ENCODE data around the gene SKAP1. TPM values are rescaled to one million over a fixed set of nuclear protein-coding genes. Genes with fewer than 3 reads are reported as not detected.
A peak's percentile ranks its signal among the peaks of the same experiment; 100 is the strongest.
"Not testable (repeated sequence)": the region's sequence is repeated elsewhere in the genome, so short reads cannot be mapped to it uniquely, and the experiment has no call there.

Gene SKAP1
- total and polyA plus RNA-seq, 4 donors: 1.4 to 4.9 (median 2.5) TPM

DNA sequence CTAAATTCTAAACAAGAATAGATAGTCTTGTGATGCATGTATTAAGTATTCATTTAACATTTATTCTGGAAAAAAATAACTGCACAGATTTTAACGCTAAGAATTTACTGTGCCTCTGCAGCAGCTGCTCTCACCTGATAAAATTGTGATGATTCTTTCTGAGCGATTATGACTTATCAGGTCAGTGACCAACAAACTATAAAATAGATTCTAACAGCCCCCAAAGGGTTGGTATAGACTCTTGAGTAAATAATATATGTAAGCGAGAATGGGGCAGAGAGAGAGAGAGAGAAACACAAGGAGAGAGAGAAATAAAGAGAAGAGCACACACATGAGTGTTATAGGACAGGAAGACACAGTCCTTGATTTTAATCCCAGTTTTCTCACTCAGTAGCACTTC lies 178.1 kb downstream of the SKAP1 start:
- WGBS, 2 donors: 86 to 94% methylated on average over 3 of the region's 3 CpGs
- H3K9me3 ChIP-seq (ENCODE audit: control insufficient read depth in 4 of 4, insufficient read depth in 3 of 4, low read length in 3 of 4): no peaks in the 10 kb centered on the region
- ATAC-seq (ENCODE audit: insufficient read depth, low FRiP score) (no peak), DNase-seq (no peak)
- H3K4me3 ChIP-seq: no peak overlapping the region
- H3K27ac ChIP-seq (ENCODE audit: low read depth in 1 of 2, low read length in 1 of 2): no peak overlapping the region
- H3K27me3 ChIP-seq (ENCODE audit: control insufficient read depth in 3 of 3, insufficient read depth in 3 of 3, low read length in 2 of 3): peaks cover 0 to 2% (median 2%) of the 10 kb centered on the region in 3 donors
- no peaks in the 10 kb centered on the region for H3K36me3 ChIP-seq (ENCODE audit: control insufficient read depth in 4 of 4, insufficient read depth in 4 of 4, low read length in 4 of 4)
- peaks cover 0 to 9% (median 0%) of the 10 kb centered on the region in 5 donors for H3K4me1 ChIP-seq (ENCODE audit: control insufficient read depth in 5 of 5, insufficient read depth in 5 of 5, low read length in 5 of 5)
- H3K9ac ChIP-seq (ENCODE audit: insufficient read depth in 1 of 2, low read length in 2 of 2): no peak overlapping the region
- TF ChIP-seq CTCF (IDR thresholded peaks at IDR 0.05; ENCODE audit: control extremely low read depth, extremely low read depth): no peak

GRCh38 chr17:48250949-48251348 lies 179.1 kb downstream of the SKAP1 start:
- WGBS, 2 donors: 75 to 81% methylated on average over 8 of the region's 8 CpGs
- H3K9ac ChIP-seq (ENCODE audit: insufficient read depth in 1 of 2, low read length in 2 of 2): peak overlapping the region in 1 of 2 donors; percentile 16

DNA sequence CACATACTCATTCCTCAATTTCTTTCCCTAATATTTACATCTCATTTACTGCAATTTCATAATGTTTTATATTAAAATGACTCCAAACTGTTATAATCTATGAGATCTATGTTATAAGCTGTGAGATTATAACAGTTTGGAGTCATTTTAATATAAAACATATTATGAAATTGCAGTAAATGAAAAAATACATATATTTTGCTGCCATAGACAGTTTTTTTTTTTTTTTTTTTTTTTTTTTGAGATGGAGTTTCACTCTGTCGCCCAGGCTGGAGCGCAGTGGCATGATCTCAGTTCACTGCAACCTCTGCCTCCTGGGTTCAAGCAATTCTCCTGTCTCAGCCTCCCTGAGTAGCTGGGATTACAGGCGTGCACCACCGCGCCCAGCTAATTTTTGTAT lies 180.0 kb downstream of the SKAP1 start:
- not testable (repeated sequence) for H3K4me3 ChIP-seq; H3K9ac ChIP-seq (ENCODE audit: insufficient read depth in 1 of 2, low read length in 2 of 2); H3K4me1 ChIP-seq (ENCODE audit: control insufficient read depth in 5 of 5, insufficient read depth in 5 of 5, low read length in 5 of 5); H3K27me3 ChIP-seq (ENCODE audit: control insufficient read depth in 3 of 3, insufficient read depth in 3 of 3, low read length in 2 of 3); H3K27ac ChIP-seq (ENCODE audit: low read depth in 1 of 2, low read length in 1 of 2); H3K9me3 ChIP-seq (ENCODE audit: control insufficient read depth in 4 of 4, insufficient read depth in 3 of 4, low read length in 3 of 4); ATAC-seq (ENCODE audit: insufficient read depth, low FRiP score); DNase-seq; H3K36me3 ChIP-seq (ENCODE audit: control insufficient read depth in 4 of 4, insufficient read depth in 4 of 4, low read length in 4 of 4)
- 97 to 99% methylated on average over 5 of the region's 5 CpGs for WGBS, 2 donors

More at GRCh38 chr17:48250949-48251348, 179.1 kb downstream of the SKAP1 start:
- Histone ChIP-seq H3K27ac (ENCODE audit: low read depth in 1 of 2, low read length in 1 of 2) (no peak overlapping the region), H3K9me3 (ENCODE audit: control insufficient read depth in 4 of 4, insufficient read depth in 3 of 4, low read length in 3 of 4) (no peaks in the 10 kb centered on the region), H3K36me3 (ENCODE audit: control insufficient read depth in 4 of 4, insufficient read depth in 4 of 4, low read length in 4 of 4) (no peaks in the 10 kb centered on the region), H3K4me3 (no peak overlapping the region), H3K4me1 (ENCODE audit: control insufficient read depth in 5 of 5, insufficient read depth in 5 of 5, low read length in 5 of 5) (peaks cover 0 to 9% (median 0%) of the 10 kb centered on the region in 5 donors), H3K27me3 (ENCODE audit: control insufficient read depth in 3 of 3, insufficient read depth in 3 of 3, low read length in 2 of 3) (peaks cover 0 to 2% (median 0%) of the 10 kb centered on the region in 3 donors)
- DNase-seq: peak in 2 of 3 donors; percentile 26 to 35
- no peak for ATAC-seq (ENCODE audit: insufficient read depth, low FRiP score)
- TF ChIP-seq CTCF (IDR thresholded peaks at IDR 0.05; ENCODE audit: control extremely low read depth, extremely low read depth): no peak

- WGBS, 2 donors: 76 to 83% methylated on average over 3 of the region's 3 CpGs
- ATAC-seq (ENCODE audit: insufficient read depth, low FRiP score): no peak
These were observed 182.4 kb downstream of the SKAP1 start for GRCh38 chr17:48247603-48248002.

More at GRCh38 chr17:48247603-48248002, 182.4 kb downstream of the SKAP1 start:
- no peaks in the 10 kb centered on the region for H3K27me3 ChIP-seq (ENCODE audit: control insufficient read depth in 3 of 3, insufficient read depth in 3 of 3, low read length in 2 of 3)
- H3K36me3 ChIP-seq (ENCODE audit: control insufficient read depth in 4 of 4, insufficient read depth in 4 of 4, low read length in 4 of 4): no peaks in the 10 kb centered on the region
- no peak overlapping the region for H3K9ac ChIP-seq (ENCODE audit: insufficient read depth in 1 of 2, low read length in 2 of 2)
- TF ChIP-seq CTCF (IDR thresholded peaks at IDR 0.05; ENCODE audit: control extremely low read depth, extremely low read depth): no peak
- H3K27ac ChIP-seq (ENCODE audit: low read depth in 1 of 2, low read length in 1 of 2): no peak overlapping the region
- no peak for DNase-seq
- H3K4me3 ChIP-seq: no peak overlapping the region
- no peaks in the 10 kb centered on the region for H3K9me3 ChIP-seq (ENCODE audit: control insufficient read depth in 4 of 4, insufficient read depth in 3 of 4, low read length in 3 of 4)
- H3K4me1 ChIP-seq (ENCODE audit: control insufficient read depth in 5 of 5, insufficient read depth in 5 of 5, low read length in 5 of 5): peaks cover 0 to 24% (median 5%) of the 10 kb centered on the region in 5 donors
